Tibial nerve (tissue), 4 donors: ENCODE measurements around the gene MRC1. TPM values are rescaled to one million over a fixed set of nuclear protein-coding genes. Genes with fewer than 3 reads are reported as not detected.

Experiments used
- DNase-seq, 2 donors: peaks; one replicate each; pipeline ENCODE4 v3.0.0-alpha.2; 2019; ENCODE audit warnings: low spot score in 2 of 2
- H3K27ac ChIP-seq, 4 donors: fragments of 200-600 bp; sonication (generic) in 3 of 4; one replicate each; pipeline ENCODE4 v1.5.1; 2017 to 2019; ENCODE audit warnings: mild to moderate bottlenecking in 1 of 4
- H3K27me3 ChIP-seq, 2 donors: fragments of 200-600 bp; sonication (generic) in 1 of 2; one replicate each; pipeline versions ENCODE4 v1.5.1 to v1.6.0; 2017 to 2019
- H3K36me3 ChIP-seq, 3 donors: fragments of 200-600 bp; sonication (generic); one replicate each; pipeline ENCODE4 v1.5.1; 2018 to 2019
- H3K4me1 ChIP-seq, 4 donors: fragments of 200-600 bp; sonication (generic) in 3 of 4; one replicate each; pipeline ENCODE4 v1.5.1; 2017 to 2019
- H3K4me3 ChIP-seq, 4 donors: fragments of 200-600 bp; sonication (generic) in 3 of 4; one replicate each; pipeline ENCODE4 v1.5.1; 2017 to 2019; ENCODE audit warnings: mild to moderate bottlenecking in 1 of 4, moderate library complexity in 1 of 4
- H3K9me3 ChIP-seq, 4 donors: fragments of 200-600 bp; sonication (generic) in 3 of 4; one replicate each; pipeline ENCODE4 v1.5.1; 2017 to 2019
- CTCF ChIP-seq, 5 experiments: fragments of 200-600 bp in 3 of 5; fragments of 450-650 bp in 2 of 5; sonication (generic) in 3 of 5; IDR thresholded peaks; one replicate each; pipeline ENCODE4 v1.5.1; 2016 to 2019; ENCODE audit warnings: antibody characterized with exemption in 5 of 5, mild to moderate bottlenecking in 3 of 5, moderate library complexity in 2 of 5
- EP300 ChIP-seq, 2 donors: sonication (generic); formaldehyde crosslinking; IDR thresholded peaks; one replicate each; pipeline ENCODE4 v1.6.1; 2017; ENCODE audit warnings: antibody characterized with exemption in 2 of 2, mild to moderate bottlenecking in 1 of 2
- POLR2A ChIP-seq, 2 donors: fragments of 450-650 bp; IDR thresholded peaks; one replicate each; pipeline ENCODE4 v1.6.1; 2017; ENCODE audit warnings: antibody characterized with exemption in 2 of 2, mild to moderate bottlenecking in 2 of 2, moderate library complexity in 2 of 2
- WGBS, 2 donors: methylation state at CpG; one replicate each; pipeline ENCODE4 v1.1.5; 2018; 5-methylcytosine and 5-hydroxymethylcytosine counted together
- total RNA-seq, 4 donors: library from RNA; depleted of rRNA; stranded (reverse); fragments of >200 nt; gene quantifications; one replicate each; pipeline ENCODE4 v1.1.0, GENCODE V29; 2016

Gene MRC1
- total RNA-seq, 4 donors from 2014 or later, result 34.3 to 52.2 (median 44.8) TPM

- Histone ChIP-seq H3K4me3 (no peak overlapping the region), H3K36me3 (no peaks in the 10 kb centered on the region), H3K9me3 (no peaks in the 10 kb centered on the region), H3K27ac (no peak overlapping the region), H3K4me1 (peaks cover 0 to 18% (median 0%) of the 10 kb centered on the region in 4 donors), H3K27me3 (no peaks in the 10 kb centered on the region)
- DNase-seq, result no peak
- WGBS, 2 donors, result 53 to 60% methylated on average over 16 of the region's 16 CpGs
- TF ChIP-seq EP300 (IDR thresholded peaks at IDR 0.05) (no peak), POLR2A (IDR thresholded peaks at IDR 0.05) (no peak)
These were observed 26.1 kb upstream of the MRC1 start for GRCh38 chr10:17782921-17783665.

- WGBS, 2 donors, result 50 to 62% methylated on average over 1 of the region's 1 CpG
These were observed 25.4 kb upstream of the MRC1 start for GRCh38 chr10:17783751-17784150.

GRCh38 chr10:17784688-17785087, 24.5 kb upstream of the MRC1 start:
- 71 to 75% methylated on average over 3 of the region's 3 CpGs for WGBS, 2 donors
- Histone ChIP-seq H3K27me3 (no peaks in the 10 kb centered on the region), H3K27ac (peak overlapping the region in 2 of 4 donors; percentile 49 to 50), H3K9me3 (no peaks in the 10 kb centered on the region), H3K4me1 (peaks cover 0 to 18% (median 0%) of the 10 kb centered on the region in 4 donors), H3K36me3 (no peaks in the 10 kb centered on the region), H3K4me3 (no peak overlapping the region)
- DNase-seq, result no peak
- TF ChIP-seq EP300 (IDR thresholded peaks at IDR 0.05) (no peak), POLR2A (IDR thresholded peaks at IDR 0.05) (no peak), CTCF (IDR thresholded peaks at IDR 0.05) (no peak)

More at GRCh38 chr10:17783751-17784150, 25.4 kb upstream of the MRC1 start:
- H3K4me3 ChIP-seq, result no peak overlapping the region
- H3K36me3 ChIP-seq, result no peaks in the 10 kb centered on the region
- H3K27ac ChIP-seq, result no peak overlapping the region
- no peak for TF ChIP-seq POLR2A (IDR thresholded peaks at IDR 0.05)
- TF ChIP-seq EP300 (IDR thresholded peaks at IDR 0.05), result no peak
- TF ChIP-seq CTCF (IDR thresholded peaks at IDR 0.05), result no peak
- H3K27me3 ChIP-seq, result no peaks in the 10 kb centered on the region
- peaks cover 0 to 18% (median 0%) of the 10 kb centered on the region in 4 donors for H3K4me1 ChIP-seq
- no peak for DNase-seq
- H3K9me3 ChIP-seq, result no peaks in the 10 kb centered on the region

DNA sequence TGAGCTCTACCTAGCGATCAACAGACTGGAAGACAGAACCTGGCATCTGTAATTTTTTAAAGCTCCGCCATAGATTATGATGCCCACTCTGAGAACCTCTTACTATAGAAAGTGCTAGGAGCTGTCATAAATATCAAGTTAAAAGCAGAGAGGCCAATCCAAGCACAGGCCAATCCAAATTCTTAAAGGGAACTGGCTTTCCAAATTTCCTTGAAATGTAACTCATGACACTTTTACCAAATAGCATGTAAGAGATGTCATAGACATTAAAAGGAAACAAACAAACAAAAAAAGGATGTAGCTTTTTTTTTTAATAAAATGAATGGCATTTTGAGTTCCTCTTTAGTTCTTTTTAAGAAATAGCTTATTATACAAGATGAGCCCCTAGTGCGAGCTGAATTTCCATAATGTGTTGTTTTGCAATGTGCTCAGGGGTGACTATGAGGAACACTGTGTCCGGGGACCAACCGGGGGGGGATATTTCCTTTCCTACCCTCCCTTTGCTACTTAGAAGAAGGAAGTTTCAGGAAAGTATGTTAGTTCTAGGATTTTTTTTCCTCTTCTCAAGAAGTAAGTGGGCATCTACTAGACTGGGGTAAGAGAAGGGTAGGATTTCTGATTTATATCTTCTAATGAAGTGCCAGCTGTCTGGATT, 23.7 kb upstream of the MRC1 start:
- 74 to 79% methylated on average over 5 of the region's 5 CpGs for WGBS, 2 donors
- Histone ChIP-seq H3K4me1 (peaks cover 0 to 18% (median 0%) of the 10 kb centered on the region in 4 donors), H3K36me3 (no peaks in the 10 kb centered on the region), H3K4me3 (no peak overlapping the region), H3K27ac (peak overlapping the region in 2 of 4 donors; percentile 49 to 50), H3K9me3 (no peaks in the 10 kb centered on the region), H3K27me3 (no peaks in the 10 kb centered on the region)
- TF ChIP-seq POLR2A (IDR thresholded peaks at IDR 0.05) (no peak), CTCF (IDR thresholded peaks at IDR 0.05) (no peak), EP300 (IDR thresholded peaks at IDR 0.05) (peak in 1 of 2 donors; percentile 76)
- DNase-seq, result peak in 1 of 2 donors; percentile 40

DNA sequence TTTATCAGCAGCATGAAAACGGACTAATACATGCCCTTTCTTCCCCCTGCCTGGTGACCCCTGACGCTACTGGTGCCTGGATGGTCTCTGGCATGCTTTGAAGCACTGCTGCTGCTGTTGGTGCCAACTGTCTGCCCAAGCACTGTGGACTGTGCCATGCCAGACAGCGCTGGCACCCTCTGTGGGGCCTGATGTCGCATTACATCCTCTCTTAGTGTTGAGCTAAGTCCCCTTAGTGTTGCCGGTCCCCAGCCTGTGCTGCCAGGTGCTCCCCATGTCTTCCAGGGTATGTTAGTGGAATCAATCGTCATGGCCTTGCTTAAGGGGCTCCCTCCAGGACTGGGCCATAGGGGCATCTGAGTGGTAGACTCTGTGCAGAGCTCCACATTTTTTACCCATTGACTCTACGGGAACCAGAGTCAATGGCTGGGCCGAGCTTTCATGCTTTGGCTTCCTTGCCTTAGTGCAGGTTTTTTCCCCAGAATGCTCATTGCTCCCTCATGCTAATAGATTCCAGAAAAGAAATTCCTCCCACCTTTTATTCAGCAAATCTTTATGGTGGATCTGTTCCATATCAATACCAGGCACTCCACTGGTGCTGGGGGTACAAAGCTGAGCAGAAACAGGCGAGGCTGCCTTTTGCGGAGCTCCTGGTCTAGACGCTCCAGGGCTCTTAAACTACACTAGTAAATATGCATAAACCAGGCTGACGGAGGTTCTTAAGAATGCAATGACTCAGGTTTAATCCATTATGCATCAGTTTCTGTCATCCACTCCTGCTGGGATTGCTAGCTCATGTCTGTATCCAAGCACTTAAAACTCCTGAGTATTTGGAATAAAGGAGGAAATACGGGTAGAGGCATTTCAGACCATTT, 21.8 kb upstream of the MRC1 start:
- no peaks in the 10 kb centered on the region for H3K36me3 ChIP-seq
- H3K27me3 ChIP-seq, result no peaks in the 10 kb centered on the region
- TF ChIP-seq POLR2A (IDR thresholded peaks at IDR 0.05) (no peak), CTCF (IDR thresholded peaks at IDR 0.05) (no peak), EP300 (IDR thresholded peaks at IDR 0.05) (no peak)
- 74 to 76% methylated on average over 13 of the region's 13 CpGs for WGBS, 2 donors
- no peak for DNase-seq
- H3K27ac ChIP-seq, result peak overlapping the region in 1 of 4 donors; percentile 17
- H3K4me3 ChIP-seq, result no peak overlapping the region
- no peaks in the 10 kb centered on the region for H3K9me3 ChIP-seq
- H3K4me1 ChIP-seq, result peaks cover 0 to 22% (median 0%) of the 10 kb centered on the region in 4 donors
